ENCODE measurements around the gene TEX35.

DNA sequence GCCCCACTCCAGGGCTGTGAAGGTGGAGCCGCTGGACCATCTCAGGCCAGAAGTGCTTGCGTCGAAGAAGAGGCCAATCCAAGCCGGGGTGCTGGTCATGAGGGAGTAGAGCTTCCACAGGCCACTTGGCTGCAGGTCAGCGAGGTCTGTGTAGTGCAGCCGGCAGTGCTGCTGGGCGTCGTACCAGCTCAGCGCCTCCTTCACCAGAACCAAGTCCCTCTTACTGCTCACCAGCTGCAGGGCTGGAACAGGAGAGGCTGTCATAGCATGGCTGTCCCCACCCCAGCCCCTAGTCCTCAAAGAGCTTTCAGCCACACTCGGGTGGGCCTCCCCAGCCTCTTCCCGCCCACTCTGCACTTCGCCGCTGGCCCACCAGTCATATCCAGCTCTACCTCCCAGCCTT is 18.3 kb upstream of the TEX35 start:
- TF ChIP-seq, protein P1, sequence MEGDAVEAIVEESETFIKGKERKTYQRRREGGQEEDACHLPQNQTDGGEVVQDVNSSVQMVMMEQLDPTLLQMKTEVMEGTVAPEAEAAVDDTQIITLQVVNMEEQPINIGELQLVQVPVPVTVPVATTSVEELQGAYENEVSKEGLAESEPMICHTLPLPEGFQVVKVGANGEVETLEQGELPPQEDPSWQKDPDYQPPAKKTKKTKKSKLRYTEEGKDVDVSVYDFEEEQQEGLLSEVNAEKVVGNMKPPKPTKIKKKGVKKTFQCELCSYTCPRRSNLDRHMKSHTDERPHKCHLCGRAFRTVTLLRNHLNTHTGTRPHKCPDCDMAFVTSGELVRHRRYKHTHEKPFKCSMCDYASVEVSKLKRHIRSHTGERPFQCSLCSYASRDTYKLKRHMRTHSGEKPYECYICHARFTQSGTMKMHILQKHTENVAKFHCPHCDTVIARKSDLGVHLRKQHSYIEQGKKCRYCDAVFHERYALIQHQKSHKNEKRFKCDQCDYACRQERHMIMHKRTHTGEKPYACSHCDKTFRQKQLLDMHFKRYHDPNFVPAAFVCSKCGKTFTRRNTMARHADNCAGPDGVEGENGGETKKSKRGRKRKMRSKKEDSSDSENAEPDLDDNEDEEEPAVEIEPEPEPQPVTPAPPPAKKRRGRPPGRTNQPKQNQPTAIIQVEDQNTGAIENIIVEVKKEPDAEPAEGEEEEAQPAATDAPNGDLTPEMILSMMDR (IDR thresholded peaks at IDR 0.05): no peak
- TF ChIP-seq POLR2A (IDR thresholded peaks at IDR 0.05): no peak

Data from heart left ventricle (tissue), 13 donors.